SK-N-DZ (cell line): ENCODE results near the gene LRFN2.

Experiments
- DNase-seq: peaks from one replicate; pipeline ENCODE4 v3.0.0-alpha.2; 2015; ENCODE audit warnings: low spot score
- small RNA-seq, 2 experiments: library from RNA; depleted of rRNA; stranded (forward); fragments of <200 nt; gene quantifications; one replicate each; pipeline ENCODE3, GENCODE V24; 2014

LRFN2 gene

GRCh38 chr6:40349901-40350746, 237.0 kb downstream of the LRFN2 start:
- no peak for DNase-seq

- DNase-seq, result no peak
Measured at GRCh38 chr6:40349123-40349900, 237.9 kb downstream of the LRFN2 start.

DNA sequence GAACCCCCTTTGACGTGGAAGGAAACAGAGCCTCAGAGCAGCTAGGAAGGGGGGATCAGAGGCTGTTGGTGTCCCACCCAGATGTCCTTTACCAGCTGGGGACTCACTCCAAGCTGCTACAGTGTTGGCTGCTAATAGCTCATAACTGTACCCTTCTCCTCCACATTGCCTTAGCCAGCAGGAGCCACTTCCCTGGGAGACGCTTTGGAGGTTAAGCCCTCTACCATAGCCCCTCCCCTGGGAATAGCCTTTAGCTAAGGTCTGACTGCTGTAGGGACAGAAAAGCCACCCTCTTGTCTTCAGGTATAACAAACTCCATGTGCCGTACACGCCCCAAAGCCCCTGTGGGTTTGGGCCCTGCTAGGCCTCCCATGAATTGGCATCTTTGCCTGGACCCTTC, 238.6 kb downstream of the LRFN2 start:
- DNase-seq, result no peak

GRCh38 chr6:40347571-40348011, 239.6 kb downstream of the LRFN2 start:
- DNase-seq, result no peak

GRCh38 chr6:40346246-40346645, 240.9 kb downstream of the LRFN2 start:
- DNase-seq, result no peak

DNA sequence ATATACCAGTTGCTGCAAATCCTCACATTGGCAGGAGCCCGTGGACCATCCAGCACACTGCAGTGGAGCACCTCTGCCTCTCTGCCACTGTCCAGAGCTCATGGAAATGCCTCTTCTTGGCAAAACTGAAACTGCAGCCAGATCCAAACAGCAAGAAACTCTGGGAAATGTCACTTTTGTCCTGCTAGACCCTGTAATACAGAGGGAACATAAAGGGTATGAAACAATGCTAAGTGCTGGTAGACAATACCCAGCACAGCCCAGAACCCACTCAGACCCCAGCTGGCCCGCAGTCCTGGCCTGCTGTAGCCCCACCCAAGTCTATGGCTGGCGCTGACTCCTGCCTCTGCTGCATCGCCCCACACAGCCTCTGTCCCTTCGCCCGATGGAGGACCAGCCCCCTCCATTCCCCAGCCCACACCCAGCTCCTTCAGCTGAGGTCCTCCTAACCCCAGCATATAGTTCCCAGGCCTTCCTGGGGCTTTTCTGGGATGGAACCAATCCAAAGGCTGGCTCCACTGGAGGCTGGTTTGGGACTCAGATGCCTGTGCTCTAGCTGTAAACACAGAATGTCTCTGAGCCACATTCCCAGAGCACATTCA, 242.5 kb downstream of the LRFN2 start:
- DNase-seq, result no peak

GRCh38 chr6:40343877-40344565, 243.1 kb downstream of the LRFN2 start:
- no peak for DNase-seq

DNA sequence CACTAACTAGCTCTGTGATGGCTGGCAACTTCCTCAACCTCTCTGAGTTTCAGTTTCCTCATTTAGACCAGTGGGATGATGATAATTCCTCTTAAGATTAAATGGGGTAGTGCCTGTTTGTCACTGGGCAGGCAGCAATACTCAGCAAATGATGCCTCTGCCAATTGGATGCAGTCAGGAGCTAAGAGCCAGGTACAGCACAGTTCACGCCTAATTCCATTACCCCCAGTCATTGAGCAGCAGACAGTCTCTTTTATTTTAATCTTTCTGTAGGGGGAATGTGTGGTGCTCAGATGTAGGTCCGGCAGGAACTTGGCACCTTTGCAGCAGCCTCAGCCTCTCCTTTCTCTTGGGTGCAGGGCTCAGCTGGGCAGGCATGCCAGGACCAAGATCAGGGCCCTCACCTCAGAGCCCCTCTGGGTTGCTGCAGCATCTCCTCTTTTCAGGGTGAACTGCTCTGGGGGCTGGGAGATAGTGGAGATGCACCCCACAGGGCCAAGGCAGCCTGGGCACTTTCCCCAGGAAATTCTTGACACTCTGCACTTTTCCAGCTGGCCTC, 243.8 kb downstream of the LRFN2 start:
- no peak for DNase-seq

DNA sequence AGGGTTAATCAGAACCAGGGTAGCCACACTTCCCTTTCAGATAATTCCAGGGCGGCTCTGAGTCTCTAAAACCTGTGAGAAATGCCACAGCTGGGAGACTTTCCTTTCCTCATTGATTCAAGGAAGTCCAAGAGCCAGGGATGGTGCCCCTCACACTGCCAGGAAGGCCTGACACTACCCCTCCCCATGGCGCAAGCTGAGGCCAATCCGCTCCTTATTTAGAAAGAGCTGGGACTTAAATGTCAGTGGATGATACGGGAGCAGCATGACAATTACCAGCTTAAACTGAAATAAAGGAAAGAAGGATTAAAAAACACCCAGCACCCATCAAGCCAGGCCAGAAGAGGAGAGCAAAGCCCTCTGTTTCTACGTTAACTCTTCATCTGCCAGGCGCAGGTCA, 244.4 kb downstream of the LRFN2 start:
- no peak for DNase-seq

DNA sequence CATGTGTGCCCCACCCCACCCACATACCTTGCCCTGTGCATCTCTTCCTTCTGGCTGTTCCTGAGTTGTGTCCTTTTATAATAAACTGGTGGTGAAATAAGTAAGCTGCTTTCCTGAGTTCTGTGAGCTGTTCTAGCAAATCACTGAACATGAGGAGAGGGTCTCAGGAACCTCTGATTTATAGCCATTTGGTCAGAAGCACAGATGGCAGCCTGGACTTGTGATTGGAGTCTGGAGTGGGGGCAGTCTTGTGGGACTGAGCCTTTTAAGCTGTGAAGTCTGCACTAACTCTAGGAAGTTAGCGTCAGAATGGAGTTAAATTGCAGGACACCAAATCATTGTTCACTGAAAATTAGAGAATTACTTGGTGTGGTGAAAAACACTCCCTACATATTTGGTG, 245.4 kb downstream of the LRFN2 start:
- DNase-seq, result no peak

Small RNA genes within 50 kb of the gene (small RNA-seq; reads per million reads assigned to genes)
- gene RNU6-250P, result 0 reads per million in 2 experiments
